GM18502 (cell line): Measurements from ENCODE around the gene CLEC18B.
"Not testable (repeated sequence)": the region's sequence is repeated elsewhere in the genome, so short reads cannot be mapped to it uniquely, and the experiment has no call there.

Source experiments
- ATAC-seq: cut with Tn5 transposase; IDR thresholded peaks from one replicate; pipeline ENCODE4 v1.9.1; 2021; ENCODE audit warnings: mild to moderate bottlenecking; ENCODE audit not compliant: unreplicated experiment, poor library complexity

Gene CLEC18B

GRCh38 chr16:74420612-74421481 is at the start of gene CLEC18B:
Gene CLEC18B, minus strand, starts transcription at chr16:74421478. Its CDS starts 208 bp downstream, at chr16:74421270.
- not testable (repeated sequence) for ATAC-seq

- ATAC-seq = no peak
These were observed 48.7 kb upstream of the CLEC18B start for GRCh38 chr16:74469946-74470478.

GRCh38 chr16:74468807-74469525 is 47.7 kb upstream of the CLEC18B start:
- no peak for ATAC-seq

GRCh38 chr16:74466872-74467271 is 45.6 kb upstream of the CLEC18B start:
- ATAC-seq = peak; percentile 66

GRCh38 chr16:74465851-74466685 is 44.8 kb upstream of the CLEC18B start:
- no peak for ATAC-seq

- no peak for ATAC-seq
These were observed 44.0 kb upstream of the CLEC18B start for GRCh38 chr16:74465281-74465680.

GRCh38 chr16:74463888-74464287 is 42.6 kb upstream of the CLEC18B start:
- no peak for ATAC-seq

GRCh38 chr16:74462361-74462760 is 41.1 kb upstream of the CLEC18B start:
- no peak for ATAC-seq

GRCh38 chr16:74461826-74462225 is 40.5 kb upstream of the CLEC18B start:
- ATAC-seq = no peak

- ATAC-seq = no peak
These were observed 39.3 kb upstream of the CLEC18B start for GRCh38 chr16:74460542-74460941.

GRCh38 chr16:74456290-74456625 is 35.0 kb upstream of the CLEC18B start:
- no peak for ATAC-seq

- no peak for ATAC-seq
These were observed 34.5 kb upstream of the CLEC18B start for GRCh38 chr16:74455619-74456289.

GRCh38 chr16:74455213-74455612 is 33.9 kb upstream of the CLEC18B start:
- ATAC-seq = no peak

GRCh38 chr16:74451951-74452758 is 30.9 kb upstream of the CLEC18B start:
- peak; percentile 89 for ATAC-seq

GRCh38 chr16:74450967-74451760 is 29.9 kb upstream of the CLEC18B start:
- ATAC-seq = no peak

- ATAC-seq = no peak
These were observed 29.0 kb upstream of the CLEC18B start for GRCh38 chr16:74450236-74450635.

- no peak for ATAC-seq
These were observed 28.2 kb upstream of the CLEC18B start for GRCh38 chr16:74449470-74449869.

- ATAC-seq = no peak
These were observed 27.7 kb upstream of the CLEC18B start for GRCh38 chr16:74448990-74449389.
